Neural cell (in vitro differentiated cells): ENCODE data around the gene TRIM9. TPM values are rescaled to one million over a fixed set of nuclear protein-coding genes. Genes with fewer than 3 reads are reported as not detected.

ENCODE experiments used
- H2AFZ ChIP-seq: fragments of 200-600, 300-800 bp; sonication (generic), shearing (Covaris generic); 2 replicates; pipeline ENCODE4 v1.6.0; 2014; ENCODE audit warnings: low read depth, mild to moderate bottlenecking, antibody characterized with exemption, low read length, moderate library complexity
- H3F3A ChIP-seq: fragments of 200-600 bp; shearing (Covaris generic); 2 replicates; pipeline ENCODE4 v1.6.1; 2016; ENCODE audit warnings: mild to moderate bottlenecking, moderate library complexity, mixed read lengths, antibody characterized with exemption, low read length; ENCODE audit not compliant: insufficient read depth, poor library complexity, severe bottlenecking
- H3K27ac ChIP-seq: fragments of 200-600, 300-800 bp; sonication (generic), shearing (Covaris generic); 2 replicates; pipeline ENCODE4 v1.5.1; 2014; ENCODE audit warnings: mild to moderate bottlenecking, low read length, moderate library complexity
- H3K27me3 ChIP-seq: fragments of 300-800, 200-600 bp; sonication (generic), shearing (Covaris generic); 2 replicates; pipeline ENCODE4 v1.6.0; 2014; ENCODE audit warnings: mild to moderate bottlenecking, low read depth, low read length, moderate library complexity; ENCODE audit not compliant: insufficient read depth
- H3K36me3 ChIP-seq: fragments of 300-800, 200-600 bp; sonication (generic), shearing (Covaris generic); 2 replicates; pipeline ENCODE4 v1.5.1; 2014; ENCODE audit warnings: mild to moderate bottlenecking, antibody characterized with exemption, low read length, moderate library complexity; ENCODE audit not compliant: insufficient read depth
- H3K4me2 ChIP-seq: fragments of 300-800, 200-600 bp; sonication (generic), shearing (Covaris generic); 2 replicates; pipeline ENCODE4 v1.6.0; 2014; ENCODE audit warnings: mild to moderate bottlenecking, low read length
- H3K4me3 ChIP-seq: fragments of 300-800, 200-600 bp; sonication (generic), shearing (Covaris generic); 2 replicates; pipeline ENCODE4 v1.5.1; 2014; ENCODE audit warnings: mild to moderate bottlenecking, low read length, moderate library complexity
- H3K79me2 ChIP-seq: fragments of 200-600 bp; shearing (Covaris generic); replicated peaks from 2 replicates; pipeline ENCODE4 v1.6.0; 2014; ENCODE audit warnings: mild to moderate bottlenecking, low read length, moderate library complexity; ENCODE audit not compliant: insufficient read depth
- H3K9ac ChIP-seq: fragments of 300-800, 200-600 bp; sonication (generic), shearing (Covaris generic); 2 replicates; pipeline ENCODE4 v1.6.1; 2016; ENCODE audit warnings: mild to moderate bottlenecking, low read length, mixed read lengths
- H3K9me2 ChIP-seq: fragments of 200-600 bp; shearing (Covaris generic); 2 replicates; pipeline ENCODE4 v1.6.1; 2016; ENCODE audit warnings: mild to moderate bottlenecking, low read length, mixed read lengths; ENCODE audit not compliant: insufficient read depth
- H3K9me3 ChIP-seq: fragments of 200-600, 300-800 bp; sonication (generic), shearing (Covaris generic); 2 replicates; pipeline ENCODE4 v1.6.1; 2016; ENCODE audit warnings: mild to moderate bottlenecking, mixed run types, low read length, moderate library complexity, mixed read lengths
- H4K20me1 ChIP-seq: fragments of 200-600 bp; shearing (Covaris generic); 2 replicates; pipeline ENCODE4 v1.6.1; 2016; ENCODE audit warnings: mild to moderate bottlenecking, mixed run types; ENCODE audit not compliant: insufficient read depth
- EP300 ChIP-seq: fragments of 450-650 bp; conservative IDR thresholded peaks from 2 replicates; pipeline ENCODE4 v1.6.1; 2014; ENCODE audit warnings: antibody characterized with exemption, mild to moderate bottlenecking, moderate library complexity; ENCODE audit not compliant: poor library complexity, severe bottlenecking
- EZH2 ChIP-seq: fragments of 200-600, 300-800 bp; shearing (Covaris generic), sonication (generic); IDR thresholded peaks from 2 replicates; pipeline ENCODE4 v1.6.1; 2014; ENCODE audit warnings: antibody characterized with exemption, low read length, borderline replicate concordance, mild to moderate bottlenecking; ENCODE audit not compliant: insufficient read depth, poor library complexity, severe bottlenecking
- MXI1 ChIP-seq: fragments of 450-650 bp; conservative IDR thresholded peaks from 2 replicates; pipeline ENCODE4 v1.6.1; 2014; ENCODE audit warnings: antibody characterized with exemption, mild to moderate bottlenecking; ENCODE audit not compliant: poor library complexity, severe bottlenecking
- POLR2AphosphoS5 ChIP-seq: IDR thresholded peaks from 2 replicates; pipeline ENCODE4 v1.6.1; 2012
- RAD21 ChIP-seq: fragments of 450-650 bp; conservative IDR thresholded peaks from 2 replicates; pipeline ENCODE4 v1.6.1; 2014; ENCODE audit warnings: antibody characterized with exemption, mild to moderate bottlenecking, moderate library complexity
- SMC3 ChIP-seq: fragments of 450-650 bp; conservative IDR thresholded peaks from 2 replicates; pipeline ENCODE4 v1.6.1; 2014; ENCODE audit warnings: antibody characterized with exemption, mild to moderate bottlenecking, moderate library complexity; ENCODE audit not compliant: poor library complexity
- polyA plus RNA-seq: library from polyadenylated mRNA; depleted of rRNA; stranded (reverse); fragments of >200 nt; gene quantifications from 2 replicates; pipeline ENCODE4 v1.2.3, GENCODE V29; 2014
- TF ChIP-seq, protein P1 (sequence below): IDR thresholded peaks from 2 replicates; pipeline ENCODE4 v1.6.1; 2012; ENCODE audit warnings: borderline replicate concordance
- TF ChIP-seq, protein P2 (sequence below): fragments of 450-650 bp; IDR thresholded peaks from 2 replicates; pipeline ENCODE4 v1.5.1; 2014; ENCODE audit warnings: antibody characterized with exemption, mild to moderate bottlenecking, moderate library complexity; ENCODE audit not compliant: poor library complexity, severe bottlenecking

TRIM9 gene
- polyA plus RNA-seq, 1 donor from 2014 or later, result 15.9 TPM

DNA sequence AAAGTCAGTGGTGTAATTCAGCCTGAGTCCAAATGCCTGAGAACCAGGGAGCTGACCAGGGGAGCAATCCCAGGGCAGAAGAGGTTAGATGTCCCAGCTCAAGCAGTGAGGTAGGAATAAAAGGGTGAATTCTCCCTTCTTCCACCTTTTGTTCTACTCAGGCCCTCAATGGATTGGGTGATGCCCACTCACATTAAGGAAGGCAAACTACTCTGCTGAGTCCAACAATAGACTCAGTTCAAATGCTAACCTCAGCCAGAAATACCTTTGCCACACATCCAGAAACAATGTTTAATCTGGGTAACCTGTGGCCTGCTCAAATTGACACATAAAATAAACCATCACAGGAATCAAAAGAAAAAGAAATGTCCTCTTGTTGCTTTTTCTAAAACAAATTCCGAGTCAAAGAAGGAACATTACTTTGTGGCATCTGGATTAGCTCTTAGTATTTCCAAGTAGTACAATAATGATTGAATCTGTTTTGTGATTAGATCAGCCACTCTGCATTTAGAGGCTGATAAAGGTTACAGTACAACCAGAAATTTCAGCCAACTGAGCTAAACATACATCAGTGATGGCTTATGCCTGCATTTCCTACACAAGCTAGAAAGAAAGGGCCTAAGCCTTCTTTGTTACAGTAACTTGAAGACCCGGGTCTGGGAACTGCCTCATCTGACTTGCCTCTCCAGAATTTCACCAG lies 43.6 kb upstream of the TRIM9 start:
- TF ChIP-seq EP300, result no peak
- H3K4me2 ChIP-seq, result no peak overlapping the region
- H3K9me3 ChIP-seq, result peaks cover under 1% of the 10 kb centered on the region
- no peak overlapping the region for H3K27ac ChIP-seq
- no peak overlapping the region for H3K9ac ChIP-seq
- no peaks in the 10 kb centered on the region for H3K27me3 ChIP-seq
- H3F3A ChIP-seq, result no peaks in the 10 kb centered on the region
- no peaks in the 10 kb centered on the region for H3K9me2 ChIP-seq
- no peak overlapping the region for H2AFZ ChIP-seq
- H4K20me1 ChIP-seq, result no peaks in the 10 kb centered on the region
- no peaks in the 10 kb centered on the region for H3K79me2 ChIP-seq
- H3K4me3 ChIP-seq, result no peak overlapping the region
- H3K36me3 ChIP-seq, result no peaks in the 10 kb centered on the region

DNA sequence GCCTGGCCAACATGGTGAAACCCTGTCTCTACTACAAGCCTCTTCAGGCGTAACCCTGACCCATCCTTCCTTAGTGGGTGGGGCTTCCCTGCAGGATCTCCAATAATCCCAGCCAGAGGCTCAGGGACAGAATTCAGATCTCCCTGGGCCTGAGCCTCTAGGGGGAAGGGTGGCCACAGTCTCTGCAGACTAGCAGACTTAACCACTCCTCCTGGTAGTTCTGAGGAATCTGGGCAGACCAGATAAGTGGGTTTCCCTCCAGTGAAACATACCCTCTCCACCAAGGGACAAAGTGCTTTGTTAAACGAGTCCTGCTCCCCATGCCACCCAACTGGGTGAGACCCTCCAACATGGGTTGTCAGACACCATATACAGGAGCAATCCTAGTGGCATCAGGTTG lies 36.6 kb upstream of the TRIM9 start:
- Histone ChIP-seq H3K36me3 (no peaks in the 10 kb centered on the region), H3K27me3 (no peaks in the 10 kb centered on the region), H4K20me1 (no peaks in the 10 kb centered on the region), H3K9ac (no peak overlapping the region), H3K4me2 (no peak overlapping the region), H3K9me3 (peaks cover 4% of the 10 kb centered on the region), H3K4me3 (no peak overlapping the region), H3F3A (no peaks in the 10 kb centered on the region), H3K27ac (no peak overlapping the region), H3K9me2 (no peaks in the 10 kb centered on the region), H2AFZ (no peak overlapping the region), H3K79me2 (no peaks in the 10 kb centered on the region)
- TF ChIP-seq, protein P1, sequence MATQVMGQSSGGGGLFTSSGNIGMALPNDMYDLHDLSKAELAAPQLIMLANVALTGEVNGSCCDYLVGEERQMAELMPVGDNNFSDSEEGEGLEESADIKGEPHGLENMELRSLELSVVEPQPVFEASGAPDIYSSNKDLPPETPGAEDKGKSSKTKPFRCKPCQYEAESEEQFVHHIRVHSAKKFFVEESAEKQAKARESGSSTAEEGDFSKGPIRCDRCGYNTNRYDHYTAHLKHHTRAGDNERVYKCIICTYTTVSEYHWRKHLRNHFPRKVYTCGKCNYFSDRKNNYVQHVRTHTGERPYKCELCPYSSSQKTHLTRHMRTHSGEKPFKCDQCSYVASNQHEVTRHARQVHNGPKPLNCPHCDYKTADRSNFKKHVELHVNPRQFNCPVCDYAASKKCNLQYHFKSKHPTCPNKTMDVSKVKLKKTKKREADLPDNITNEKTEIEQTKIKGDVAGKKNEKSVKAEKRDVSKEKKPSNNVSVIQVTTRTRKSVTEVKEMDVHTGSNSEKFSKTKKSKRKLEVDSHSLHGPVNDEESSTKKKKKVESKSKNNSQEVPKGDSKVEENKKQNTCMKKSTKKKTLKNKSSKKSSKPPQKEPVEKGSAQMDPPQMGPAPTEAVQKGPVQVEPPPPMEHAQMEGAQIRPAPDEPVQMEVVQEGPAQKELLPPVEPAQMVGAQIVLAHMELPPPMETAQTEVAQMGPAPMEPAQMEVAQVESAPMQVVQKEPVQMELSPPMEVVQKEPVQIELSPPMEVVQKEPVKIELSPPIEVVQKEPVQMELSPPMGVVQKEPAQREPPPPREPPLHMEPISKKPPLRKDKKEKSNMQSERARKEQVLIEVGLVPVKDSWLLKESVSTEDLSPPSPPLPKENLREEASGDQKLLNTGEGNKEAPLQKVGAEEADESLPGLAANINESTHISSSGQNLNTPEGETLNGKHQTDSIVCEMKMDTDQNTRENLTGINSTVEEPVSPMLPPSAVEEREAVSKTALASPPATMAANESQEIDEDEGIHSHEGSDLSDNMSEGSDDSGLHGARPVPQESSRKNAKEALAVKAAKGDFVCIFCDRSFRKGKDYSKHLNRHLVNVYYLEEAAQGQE, result no peak
- TF ChIP-seq POLR2AphosphoS5 (no peak), RAD21 (no peak)
- TF ChIP-seq, protein P2, sequence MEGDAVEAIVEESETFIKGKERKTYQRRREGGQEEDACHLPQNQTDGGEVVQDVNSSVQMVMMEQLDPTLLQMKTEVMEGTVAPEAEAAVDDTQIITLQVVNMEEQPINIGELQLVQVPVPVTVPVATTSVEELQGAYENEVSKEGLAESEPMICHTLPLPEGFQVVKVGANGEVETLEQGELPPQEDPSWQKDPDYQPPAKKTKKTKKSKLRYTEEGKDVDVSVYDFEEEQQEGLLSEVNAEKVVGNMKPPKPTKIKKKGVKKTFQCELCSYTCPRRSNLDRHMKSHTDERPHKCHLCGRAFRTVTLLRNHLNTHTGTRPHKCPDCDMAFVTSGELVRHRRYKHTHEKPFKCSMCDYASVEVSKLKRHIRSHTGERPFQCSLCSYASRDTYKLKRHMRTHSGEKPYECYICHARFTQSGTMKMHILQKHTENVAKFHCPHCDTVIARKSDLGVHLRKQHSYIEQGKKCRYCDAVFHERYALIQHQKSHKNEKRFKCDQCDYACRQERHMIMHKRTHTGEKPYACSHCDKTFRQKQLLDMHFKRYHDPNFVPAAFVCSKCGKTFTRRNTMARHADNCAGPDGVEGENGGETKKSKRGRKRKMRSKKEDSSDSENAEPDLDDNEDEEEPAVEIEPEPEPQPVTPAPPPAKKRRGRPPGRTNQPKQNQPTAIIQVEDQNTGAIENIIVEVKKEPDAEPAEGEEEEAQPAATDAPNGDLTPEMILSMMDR, result no peak

DNA sequence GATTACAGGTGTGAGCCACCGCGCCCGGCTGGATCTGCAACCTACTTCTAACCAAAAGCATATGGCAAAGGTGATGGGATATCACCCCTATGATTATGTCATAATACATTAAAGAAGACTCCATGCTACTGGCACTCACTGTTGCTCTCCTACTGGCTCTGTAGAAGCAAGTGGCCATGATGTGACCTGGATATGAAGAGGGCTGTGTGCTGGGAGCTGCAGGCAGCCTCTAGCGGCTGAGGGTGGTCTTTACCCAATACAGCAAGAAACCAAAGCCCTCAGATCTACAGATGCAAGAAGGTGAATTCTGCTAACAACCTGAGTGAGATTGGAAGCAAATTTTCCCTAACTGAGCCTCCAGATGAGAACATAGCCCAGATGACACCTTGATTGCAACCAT lies 34.2 kb upstream of the TRIM9 start:
- Histone ChIP-seq H3K27ac (no peak overlapping the region), H3K9ac (no peak overlapping the region), H3K4me3 (no peak overlapping the region), H3K27me3 (no peaks in the 10 kb centered on the region), H4K20me1 (no peaks in the 10 kb centered on the region), H3K79me2 (no peaks in the 10 kb centered on the region), H3K4me2 (no peak overlapping the region), H3K9me2 (no peaks in the 10 kb centered on the region), H3K9me3 (peaks cover 4% of the 10 kb centered on the region), H3K36me3 (no peaks in the 10 kb centered on the region), H2AFZ (no peak overlapping the region), H3F3A (no peaks in the 10 kb centered on the region)
- no peak for TF ChIP-seq EZH2
- TF ChIP-seq, protein P2, result no peak
- no peak for TF ChIP-seq SMC3
- TF ChIP-seq EP300, result no peak
- TF ChIP-seq MXI1, result no peak
- TF ChIP-seq POLR2AphosphoS5, result no peak
